GM12892 (cell line): ENCODE results near the gene JOSD1.

Experiments used
- DNase-seq: peaks from one replicate; pipeline ENCODE4 v3.0.0; 2011; ENCODE audit not compliant: insufficient read length
- FAIRE-seq: peaks from 2 replicates; lab custom pipeline; 2011; peaks lifted over from hg19 to GRCh38; lab: Jason Lieb, UNC
- POLR2A ChIP-seq: IDR thresholded peaks from 2 replicates; pipeline ENCODE4 v1.6.1; 2011; ENCODE audit warnings: low read depth, low read length, control low read depth
- POLR2AphosphoS5 ChIP-seq: IDR thresholded peaks from 2 replicates; pipeline ENCODE4 v1.6.1; 2011; ENCODE audit warnings: low read depth, low read length, control low read depth
- TAF1 ChIP-seq: IDR thresholded peaks from 2 replicates; pipeline ENCODE4 v1.6.1; 2011; ENCODE audit warnings: low read depth, mild to moderate bottlenecking, control low read depth, low read length, borderline replicate concordance

JOSD1 gene

GRCh38 chr22:38707984-38708383 is 7.2 kb upstream of the JOSD1 start:
- TF ChIP-seq POLR2AphosphoS5 (no peak), POLR2A (no peak), TAF1 (no peak)
- no peak for DNase-seq
- no peak for FAIRE-seq

- FAIRE-seq (peak; percentile 30), DNase-seq (no peak)
- no peak for TF ChIP-seq TAF1
- TF ChIP-seq POLR2AphosphoS5 = no peak
- no peak for TF ChIP-seq POLR2A
These were observed 6.6 kb upstream of the JOSD1 start for GRCh38 chr22:38707346-38707745.

GRCh38 chr22:38706901-38707195 is 6.1 kb upstream of the JOSD1 start:
- TF ChIP-seq POLR2AphosphoS5 (no peak), POLR2A (no peak), TAF1 (no peak)
- FAIRE-seq = no peak
- no peak for DNase-seq

- no peak for TF ChIP-seq POLR2AphosphoS5
- peak; percentile 7; the same call in 1 of the 2 replicates for TF ChIP-seq POLR2A
- DNase-seq (no peak), FAIRE-seq (no peak)
These were observed 5.6 kb upstream of the JOSD1 start for GRCh38 chr22:38706101-38706900.

GRCh38 chr22:38705235-38706100 is 4.7 kb upstream of the JOSD1 start, which contains the start of gene GTPBP1:
TSS of gene GTPBP1 (plus strand) at chr22:38705944. CDS start at chr22:38705956, 12 bp downstream.
- TF ChIP-seq POLR2AphosphoS5 (peak; percentile 68), TAF1 (peak; percentile 90), POLR2A (peak; percentile 86)
- peak; percentile 99 for FAIRE-seq
- DNase-seq = peak; percentile 81

- DNase-seq (no peak), FAIRE-seq (no peak)
- TF ChIP-seq POLR2A (no peak), POLR2AphosphoS5 (no peak), TAF1 (no peak)
These were observed 4.0 kb upstream of the JOSD1 start for GRCh38 chr22:38704654-38705234.

GRCh38 chr22:38700270-38700788 is 414 bp downstream of the JOSD1 start:
- TF ChIP-seq POLR2A (no peak), POLR2AphosphoS5 (no peak), TAF1 (no peak)
- DNase-seq = no peak
- FAIRE-seq = peak; percentile 24

GRCh38 chr22:38699784-38700183 is 959 bp downstream of the JOSD1 start:
- no peak for TF ChIP-seq POLR2A
- FAIRE-seq (peak; percentile 30), DNase-seq (no peak)

GRCh38 chr22:38699143-38699542 is 1.6 kb downstream of the JOSD1 start:
- TF ChIP-seq POLR2AphosphoS5 = no peak
- TF ChIP-seq POLR2A = no peak
- TF ChIP-seq TAF1 = no peak
- FAIRE-seq = no peak
- no peak for DNase-seq

- FAIRE-seq (no peak), DNase-seq (no peak)
- TF ChIP-seq TAF1 (no peak), POLR2AphosphoS5 (no peak), POLR2A (no peak)
These were observed 2.2 kb downstream of the JOSD1 start for GRCh38 chr22:38698407-38699094.
